T-cell (primary cell): Measurements from ENCODE around the gene DLG2. TPM values are rescaled to one million over a fixed set of nuclear protein-coding genes. Genes with fewer than 3 reads are reported as not detected.

ENCODE experiments used
- ATAC-seq, 4 experiments: fragments of 200-7000 bp in 3 of 4; fragments of 150-1000 bp in 1 of 4; cut with Tn5 transposase; replicated peaks in 1 of 4; 1 replicate in 3 of 4; 2 replicates in 1 of 4; pipeline ENCODE4 v1.10.0; 2021; ENCODE audit warnings: moderate library complexity in 3 of 4, mild to moderate bottlenecking in 2 of 4, moderate number of reproducible peaks in 1 of 4
- CTCF ChIA-PET, 2 donors: fragments of 300-600 bp; sonication (Branson Sonifier 250); formaldehyde crosslinking; loops; one replicate each; lab custom pipeline; 2022; ENCODE audit warnings: antibody characterized with exemption in 2 of 2; lab: Charles Lee
- POLR2A ChIA-PET, 2 donors: fragments of 300-600 bp; sonication (Branson Sonifier 250); formaldehyde crosslinking; loops; one replicate each; lab custom pipeline; 2022; ENCODE audit warnings: antibody characterized with exemption in 2 of 2; lab: Charles Lee
- DNase-seq, 35 experiments: peaks; one replicate each; pipeline versions ENCODE4 v3.0.0 to v3.0.0-alpha.2; 2013 to 2023
- H3K27ac ChIP-seq: one replicate; pipeline ENCODE4 v1.5.1; 2013; ENCODE audit warnings: low read length
- H3K27me3 ChIP-seq, 2 experiments: replicated peaks in 1 of 2; 1 replicate in 1 of 2; 2 replicates in 1 of 2; pipeline versions ENCODE4 v1.6.1 to v1.7.0; 2013; ENCODE audit warnings: low read length in 1 of 2, mixed read lengths in 1 of 2; ENCODE audit not compliant: control insufficient read depth in 2 of 2, insufficient read depth in 2 of 2; ENCODE audit errors: extremely low read depth in 1 of 2
- H3K36me3 ChIP-seq, 2 donors: 1 replicate in 1 of 2; 2 replicates in 1 of 2; pipeline versions ENCODE4 v1.6.1 to v1.7.0; 2013; ENCODE audit warnings: low read length in 1 of 2; ENCODE audit not compliant: control insufficient read depth in 2 of 2, insufficient read depth in 1 of 2; ENCODE audit errors: extremely low read depth in 1 of 2
- H3K4me1 ChIP-seq, 2 experiments: 1 replicate in 1 of 2; 2 replicates in 1 of 2; pipeline versions ENCODE4 v1.6.1 to v1.7.0; 2013; ENCODE audit warnings: low read length in 2 of 2, mixed read lengths in 1 of 2; ENCODE audit not compliant: insufficient read depth in 2 of 2, control insufficient read depth in 1 of 2; ENCODE audit errors: extremely low read depth in 1 of 2
- H3K4me3 ChIP-seq, 2 donors: 1 replicate in 1 of 2; 2 replicates in 1 of 2; pipeline versions ENCODE4 v1.5.1 to v1.7.0; 2013; ENCODE audit warnings: mild to moderate bottlenecking in 2 of 2, low read length in 1 of 2, moderate library complexity in 1 of 2; ENCODE audit not compliant: control insufficient read depth in 1 of 2; ENCODE audit errors: extremely low read depth in 1 of 2
- H3K9me3 ChIP-seq: 2 replicates; pipeline ENCODE4 v1.7.0; 2013
- H3K27ac Mint-ChIP-seq, 2 donors: one replicate each; pipeline ENCODE4 v1.8.0; 2020 to 2021; ENCODE audit warnings: mild to moderate bottlenecking in 2 of 2, mixed read lengths in 2 of 2
- H3K27me3 Mint-ChIP-seq, 2 donors: one replicate each; pipeline ENCODE4 v1.8.0; 2021 to 2022; ENCODE audit warnings: mixed read lengths in 2 of 2
- H3K36me3 Mint-ChIP-seq: one replicate; pipeline ENCODE4 v1.8.0; 2021; ENCODE audit warnings: mixed read lengths
- H3K4me1 Mint-ChIP-seq, 3 donors: one replicate each; pipeline ENCODE4 v1.8.0; 2020 to 2022; ENCODE audit warnings: mixed read lengths in 3 of 3, mild to moderate bottlenecking in 1 of 3
- H3K4me3 Mint-ChIP-seq, 3 donors: one replicate each; pipeline ENCODE4 v1.8.0; 2020 to 2022; ENCODE audit warnings: mild to moderate bottlenecking in 3 of 3, mixed read lengths in 3 of 3, moderate library complexity in 3 of 3
- H3K9me3 Mint-ChIP-seq, 3 donors: one replicate each; pipeline ENCODE4 v1.8.0; 2020 to 2022; ENCODE audit warnings: mixed read lengths in 3 of 3
- WGBS: methylation state at CpG from one replicate; pipeline ENCODE4 v1.1.5; 2013; ENCODE audit warnings: missing lambda C conversion rate; ENCODE audit not compliant: insufficient coverage; 5-methylcytosine and 5-hydroxymethylcytosine counted together
- total RNA-seq, 35 experiments: library from RNA in 6 of 35; stranded (reverse) in 6 of 35; fragments of 120-200 nt in 1 of 35; gene quantifications; one replicate each; pipeline versions ENCODE4 v1.2.1 to v1.2.4 and lab custom pipeline; 2013 to 2026

DLG2 gene
- total RNA-seq, 5 donors from 2014 or later (not counting 1 experiment from before 2014, with no cell fraction given), result 2.3 to 4.1 (median 2.9) TPM

- ChIA-PET CTCF (no interaction called here), POLR2A (no interaction called here)
- no peaks in the 10 kb centered on the region for H3K36me3 Mint-ChIP-seq
- Histone ChIP-seq H3K4me1 (no peaks in the 10 kb centered on the region), H3K9me3 (no peaks in the 10 kb centered on the region), H3K36me3 (no peaks in the 10 kb centered on the region), H3K4me3 (no peak overlapping the region), H3K27me3 (no peaks in the 10 kb centered on the region), H3K27ac (no peak overlapping the region)
- no peaks in the 10 kb centered on the region for H3K27me3 Mint-ChIP-seq
- ATAC-seq (no peak), DNase-seq (no peak)
- no peak overlapping the region for H3K27ac Mint-ChIP-seq
- no peaks in the 10 kb centered on the region for H3K4me1 Mint-ChIP-seq
- 80% methylated on average over 1 of the region's 2 CpGs for WGBS
- no peak overlapping the region for H3K4me3 Mint-ChIP-seq
- peaks cover 0 to 24% (median 14%) of the 10 kb centered on the region in 3 donors for H3K9me3 Mint-ChIP-seq
Measured at GRCh38 chr11:84518631-84519183, 1108.4 kb downstream of the DLG2 start.

- Mint-ChIP-seq H3K27ac (no peak overlapping the region), H3K9me3 (peaks cover 7 to 24% (median 19%) of the 10 kb centered on the region in 3 donors), H3K27me3 (no peaks in the 10 kb centered on the region), H3K4me1 (no peaks in the 10 kb centered on the region), H3K4me3 (no peak overlapping the region), H3K36me3 (no peaks in the 10 kb centered on the region)
- Histone ChIP-seq H3K36me3 (no peaks in the 10 kb centered on the region), H3K27me3 (no peaks in the 10 kb centered on the region), H3K4me3 (no peak overlapping the region), H3K4me1 (no peaks in the 10 kb centered on the region), H3K27ac (no peak overlapping the region), H3K9me3 (no peaks in the 10 kb centered on the region)
- DNase-seq (no peak), ATAC-seq (no peak)
- ChIA-PET POLR2A (no interaction called here), CTCF (no interaction called here)
- no CpG with 5 or more reads among the region's 1 CpG for WGBS
Measured at GRCh38 chr11:84514436-84514835, 1112.7 kb downstream of the DLG2 start.

- POLR2A ChIA-PET, result no interaction called here
- H3K27ac Mint-ChIP-seq, result no peak overlapping the region
- no peaks in the 10 kb centered on the region for H3K27me3 Mint-ChIP-seq
- no peak overlapping the region for H3K27ac ChIP-seq
- no peaks in the 10 kb centered on the region for H3K4me1 Mint-ChIP-seq
- CTCF ChIA-PET, result no interaction called here
- WGBS, result no CpG with 5 or more reads among the region's 1 CpG
- H3K4me3 Mint-ChIP-seq, result no peak overlapping the region
- H3K36me3 Mint-ChIP-seq, result no peaks in the 10 kb centered on the region
- ATAC-seq (no peak), DNase-seq (no peak)
- H3K9me3 Mint-ChIP-seq, result peaks cover 8 to 21% (median 10%) of the 10 kb centered on the region in 3 donors
- H3K4me1 ChIP-seq, result no peaks in the 10 kb centered on the region
- no peaks in the 10 kb centered on the region for H3K27me3 ChIP-seq
- no peaks in the 10 kb centered on the region for H3K9me3 ChIP-seq
- no peaks in the 10 kb centered on the region for H3K36me3 ChIP-seq
- H3K4me3 ChIP-seq, result no peak overlapping the region
Measured at GRCh38 chr11:84503503-84503902, 1123.6 kb downstream of the DLG2 start.

GRCh38 chr11:84501750-84502149 is 1125.4 kb downstream of the DLG2 start:
- no peak for ATAC-seq
- CTCF ChIA-PET, result no interaction called here

GRCh38 chr11:84497981-84498411 is 1129.1 kb downstream of the DLG2 start:
- no peaks in the 10 kb centered on the region for H3K27me3 ChIP-seq
- no peaks in the 10 kb centered on the region for H3K9me3 ChIP-seq
- H3K36me3 ChIP-seq, result no peaks in the 10 kb centered on the region
- H3K4me1 ChIP-seq, result no peaks in the 10 kb centered on the region
- ATAC-seq (no peak), DNase-seq (no peak)
- H3K4me1 Mint-ChIP-seq, result no peaks in the 10 kb centered on the region
- H3K27ac Mint-ChIP-seq, result no peak overlapping the region
- CTCF ChIA-PET, result no interaction called here
- no peak overlapping the region for H3K4me3 Mint-ChIP-seq
- POLR2A ChIA-PET, result no interaction called here
- WGBS, result no CpG with 5 or more reads among the region's 4 CpGs
- no peak overlapping the region for H3K27ac ChIP-seq
- H3K4me3 ChIP-seq, result no peak overlapping the region
- peaks cover 4 to 16% (median 8%) of the 10 kb centered on the region in 3 donors for H3K9me3 Mint-ChIP-seq
- no peaks in the 10 kb centered on the region for H3K36me3 Mint-ChIP-seq
- H3K27me3 Mint-ChIP-seq, result no peaks in the 10 kb centered on the region

More at GRCh38 chr11:84501750-84502149, 1125.4 kb downstream of the DLG2 start:
- H3K4me1 ChIP-seq, result no peaks in the 10 kb centered on the region
- DNase-seq, result no peak
- H3K4me3 ChIP-seq, result no peak overlapping the region
- Mint-ChIP-seq H3K27ac (no peak overlapping the region), H3K4me3 (no peak overlapping the region), H3K4me1 (no peaks in the 10 kb centered on the region), H3K9me3 (peaks cover 4 to 17% (median 7%) of the 10 kb centered on the region in 3 donors), H3K27me3 (no peaks in the 10 kb centered on the region), H3K36me3 (no peaks in the 10 kb centered on the region)
- no peaks in the 10 kb centered on the region for H3K27me3 ChIP-seq
- no peak overlapping the region for H3K27ac ChIP-seq
- no peaks in the 10 kb centered on the region for H3K9me3 ChIP-seq
- POLR2A ChIA-PET, result no interaction called here
- no peaks in the 10 kb centered on the region for H3K36me3 ChIP-seq

DNA sequence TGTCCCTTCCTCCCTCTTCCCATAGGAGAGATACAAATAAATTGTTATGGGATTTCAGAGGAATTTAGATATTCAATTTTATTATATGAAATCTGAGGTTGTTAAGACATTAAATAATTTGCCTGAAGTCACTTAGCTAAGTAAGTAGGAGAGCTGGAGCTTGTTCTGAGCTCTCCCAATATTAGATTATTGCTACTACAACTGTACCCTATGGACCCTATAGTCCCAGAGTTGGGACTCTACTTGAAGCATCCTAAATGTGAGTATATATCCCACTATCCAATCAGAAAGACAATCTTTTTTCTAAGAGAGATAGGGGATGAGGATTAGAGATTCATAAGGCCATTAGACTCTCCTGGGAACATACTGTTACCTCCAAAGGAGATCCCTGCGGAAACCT is 1130.0 kb downstream of the DLG2 start:
- no peaks in the 10 kb centered on the region for H3K4me1 Mint-ChIP-seq
- no CpG with 5 or more reads among the region's 1 CpG for WGBS
- POLR2A ChIA-PET, result no interaction called here

More for the DNA sequence above, 1130.0 kb downstream of the DLG2 start:
- Histone ChIP-seq H3K9me3 (no peaks in the 10 kb centered on the region), H3K27ac (no peak overlapping the region), H3K4me1 (no peaks in the 10 kb centered on the region), H3K4me3 (no peak overlapping the region), H3K36me3 (no peaks in the 10 kb centered on the region), H3K27me3 (no peaks in the 10 kb centered on the region)
- no peak overlapping the region for H3K27ac Mint-ChIP-seq
- no peaks in the 10 kb centered on the region for H3K27me3 Mint-ChIP-seq
- DNase-seq, result no peak
- no peak overlapping the region for H3K4me3 Mint-ChIP-seq
- H3K9me3 Mint-ChIP-seq, result peaks cover 4 to 14% (median 4%) of the 10 kb centered on the region in 3 donors
- no peak for ATAC-seq
- CTCF ChIA-PET, result no interaction called here
- H3K36me3 Mint-ChIP-seq, result no peaks in the 10 kb centered on the region
